HG02852 (cell line): ENCODE data around the gene FAM107A.

Source experiments
- ATAC-seq: cut with Tn5 transposase; IDR thresholded peaks from one replicate; pipeline ENCODE4 v1.9.1; 2021; ENCODE audit warnings: mild to moderate bottlenecking, moderate library complexity; ENCODE audit not compliant: unreplicated experiment

The FAM107A gene, protein sequence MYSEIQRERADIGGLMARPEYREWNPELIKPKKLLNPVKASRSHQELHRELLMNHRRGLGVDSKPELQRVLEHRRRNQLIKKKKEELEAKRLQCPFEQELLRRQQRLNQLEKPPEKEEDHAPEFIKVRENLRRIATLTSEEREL

DNA sequence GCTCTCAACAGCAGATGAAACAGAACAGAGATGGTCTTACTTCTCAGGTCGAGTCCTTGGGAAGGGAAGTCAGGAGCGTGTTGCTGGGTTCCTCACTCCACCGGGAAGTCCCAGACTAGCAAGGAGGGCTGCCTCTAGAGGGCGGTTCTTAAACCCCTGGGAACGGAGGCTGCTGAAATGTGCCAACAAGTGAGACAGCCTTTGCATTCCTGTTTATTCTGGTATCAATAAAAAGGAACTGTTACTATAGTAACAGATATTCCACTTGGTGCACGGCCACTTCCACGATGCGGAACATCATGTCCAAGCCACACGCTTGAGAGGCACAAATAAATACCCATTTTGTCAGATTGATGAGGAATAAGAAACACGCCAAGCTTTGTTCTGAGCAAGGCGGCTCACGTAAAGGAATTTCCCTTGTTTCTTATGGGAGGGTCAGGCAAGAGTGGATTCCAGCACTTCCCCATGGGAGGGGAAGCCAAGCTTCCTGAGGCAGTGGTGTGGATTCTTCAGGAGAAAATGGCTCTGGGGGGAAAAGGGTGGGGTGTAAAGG lies at the start of gene FAM107A:
FAM107A (minus strand) TSS at position 123 of the 553 bp plus-strand sequence. CDS start 7,531 bp downstream, outside the sequence.
- ATAC-seq: no peak

DNA sequence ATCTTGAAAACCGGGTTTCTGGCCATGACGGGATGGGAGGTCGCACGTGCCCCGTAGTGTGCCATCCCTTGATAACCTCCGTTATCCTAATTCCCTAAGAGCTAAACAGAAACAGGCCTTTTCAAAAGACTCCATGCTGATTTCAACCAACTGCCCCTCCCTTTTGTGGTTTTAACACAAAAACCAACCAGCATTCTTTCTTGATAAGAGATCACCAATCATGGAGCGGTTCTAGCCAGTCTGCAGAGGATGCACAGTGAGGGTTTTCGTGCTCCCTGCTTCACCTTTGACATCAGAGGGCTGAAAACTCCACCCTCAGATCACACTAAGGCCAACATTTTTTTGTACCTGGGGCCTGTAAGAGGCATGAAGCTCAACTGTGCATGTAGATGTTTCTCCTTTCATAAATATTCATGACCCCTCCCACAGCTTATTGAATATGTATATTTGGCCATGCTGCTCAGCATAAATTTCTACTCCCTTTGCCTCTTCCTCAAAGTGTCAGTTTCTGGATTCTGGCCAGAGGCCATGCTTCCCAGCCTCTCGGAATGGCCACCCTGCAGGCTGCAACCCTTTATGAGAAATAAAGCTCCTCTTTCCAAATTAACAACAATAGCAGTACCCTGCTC lies 48.1 kb upstream of the FAM107A start:
- ATAC-seq: no peak

DNA sequence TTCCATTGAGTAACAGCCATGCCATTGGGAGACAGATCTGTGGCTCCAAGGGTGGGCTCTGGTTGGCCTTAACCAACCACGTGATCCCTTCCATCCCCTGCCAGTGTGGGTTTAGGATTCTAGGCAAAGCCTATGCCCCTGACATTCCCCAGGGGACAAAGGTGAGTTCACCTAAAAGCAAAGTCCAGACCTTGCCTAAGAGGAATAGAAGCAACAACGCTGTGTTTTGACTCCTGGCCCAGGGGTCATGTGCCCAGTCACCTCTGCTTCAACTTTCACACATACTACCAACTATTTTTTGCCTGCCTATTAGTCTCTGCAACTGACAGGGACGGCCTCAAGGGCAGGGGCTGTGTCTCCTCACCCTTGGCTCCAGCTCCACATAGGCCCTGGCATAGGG lies 47.4 kb upstream of the FAM107A start:
- ATAC-seq: no peak

DNA sequence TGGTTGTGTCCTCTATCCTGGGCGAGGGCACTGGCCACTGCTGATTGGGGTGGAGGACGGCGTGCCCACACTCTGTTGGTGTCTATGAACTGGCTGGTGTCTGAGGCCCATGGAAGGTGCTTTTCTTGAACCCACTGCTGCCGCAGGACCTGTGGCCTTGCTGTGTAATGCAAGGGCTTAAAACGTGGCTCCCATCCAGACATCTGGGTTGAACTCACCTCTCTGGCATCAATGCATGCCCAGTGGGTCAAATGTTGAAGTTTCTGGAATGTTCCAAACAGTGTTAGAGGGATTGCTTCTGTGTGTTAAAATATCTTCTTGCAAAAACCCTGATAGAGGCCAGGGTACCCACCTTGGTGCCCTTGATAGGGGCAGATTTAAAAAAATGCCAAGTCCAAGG lies 46.8 kb upstream of the FAM107A start:
- no peak for ATAC-seq

DNA sequence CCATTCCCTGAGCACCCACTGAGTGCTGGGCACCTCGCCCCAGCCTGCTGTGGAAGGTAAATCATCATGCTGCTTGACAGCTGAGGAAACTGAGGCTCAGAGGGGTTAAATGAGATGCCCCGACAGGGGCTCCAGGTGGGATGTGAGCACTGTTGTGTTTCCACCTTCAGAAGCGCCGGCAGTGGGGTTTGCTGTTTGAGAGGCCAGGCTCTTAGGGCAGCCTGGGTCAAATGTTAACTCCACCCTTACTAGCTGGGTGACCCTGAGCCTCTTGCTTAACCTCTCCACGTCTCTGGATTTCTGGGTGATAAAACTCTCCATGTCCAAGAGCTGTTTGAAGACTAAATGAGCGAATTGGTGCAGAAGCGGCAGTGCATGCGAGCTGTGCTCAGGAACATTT lies 46.3 kb upstream of the FAM107A start:
- no peak for ATAC-seq

DNA sequence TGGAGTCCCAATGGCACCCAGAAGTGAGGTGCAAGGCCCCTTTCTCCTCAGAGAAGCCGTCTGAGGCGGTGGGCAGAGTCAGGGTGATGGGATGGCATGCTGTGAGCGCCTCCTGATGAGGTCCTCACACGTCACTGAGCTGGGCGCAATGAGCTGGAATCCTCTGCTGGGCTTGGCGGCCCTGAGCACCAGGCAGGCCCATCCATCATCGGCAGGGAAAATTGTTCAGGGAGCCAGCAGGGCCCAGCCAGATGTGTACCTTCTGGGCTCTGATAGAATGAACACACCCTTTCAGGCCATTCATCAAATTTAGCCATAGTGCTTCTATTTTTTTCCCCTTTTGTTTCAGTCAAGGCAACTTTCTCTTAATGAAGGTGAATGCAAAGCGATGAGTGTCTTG lies 45.7 kb upstream of the FAM107A start:
- ATAC-seq: no peak

DNA sequence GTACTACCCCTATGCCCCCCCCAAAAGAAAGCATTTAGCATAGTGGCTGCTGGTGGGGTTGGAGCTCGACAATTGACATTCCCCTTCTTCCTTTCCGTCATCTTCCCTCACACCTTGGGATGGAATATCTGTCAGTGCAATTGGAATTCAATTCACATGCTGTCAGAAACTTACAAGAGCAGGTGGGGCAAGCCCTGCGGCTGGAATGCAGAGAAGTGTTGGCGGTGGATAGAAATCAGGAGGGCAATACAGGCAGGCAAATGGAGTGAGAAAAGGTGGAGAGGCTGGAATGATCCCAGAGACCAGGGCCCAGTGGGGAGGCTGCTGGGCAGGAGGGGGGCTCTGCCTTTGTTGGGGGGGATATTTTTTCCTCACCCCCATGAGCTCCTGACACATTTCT lies 45.2 kb upstream of the FAM107A start:
- ATAC-seq: no peak

DNA sequence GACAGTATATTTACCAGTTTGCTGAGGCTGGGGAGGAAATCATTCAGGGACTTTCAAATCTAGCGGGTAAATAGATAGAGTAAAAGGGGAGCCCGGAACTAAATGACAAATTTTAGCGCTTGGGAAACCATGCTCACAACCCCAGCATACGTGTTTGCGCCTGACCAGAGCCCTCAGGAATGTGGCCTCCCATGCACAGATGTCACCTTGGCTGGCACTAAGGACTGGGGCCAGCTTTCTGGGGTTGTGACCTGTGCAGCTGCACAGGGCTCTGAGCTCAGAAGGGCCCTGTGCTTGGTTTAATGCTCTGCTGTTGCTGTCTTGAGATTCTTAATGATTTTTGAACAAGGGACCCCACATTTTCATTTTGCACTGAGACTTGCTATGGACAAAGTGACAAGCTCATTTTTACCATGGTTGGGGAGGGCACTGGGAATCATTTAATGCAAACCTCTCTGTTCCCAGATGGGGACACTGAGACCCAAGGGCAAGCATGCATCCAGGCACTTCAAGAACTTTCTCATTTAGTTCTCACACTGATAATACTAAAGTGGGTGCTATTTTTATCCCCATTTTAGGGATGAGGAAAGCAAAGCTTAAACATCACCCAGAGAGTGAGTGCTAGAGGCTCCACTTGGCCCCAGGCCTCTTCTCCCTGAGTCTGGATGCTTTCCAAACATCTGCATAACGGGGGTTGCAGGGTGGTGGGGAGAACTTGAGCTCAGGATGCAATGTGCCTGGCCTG lies 44.1 kb upstream of the FAM107A start:
- no peak for ATAC-seq

DNA sequence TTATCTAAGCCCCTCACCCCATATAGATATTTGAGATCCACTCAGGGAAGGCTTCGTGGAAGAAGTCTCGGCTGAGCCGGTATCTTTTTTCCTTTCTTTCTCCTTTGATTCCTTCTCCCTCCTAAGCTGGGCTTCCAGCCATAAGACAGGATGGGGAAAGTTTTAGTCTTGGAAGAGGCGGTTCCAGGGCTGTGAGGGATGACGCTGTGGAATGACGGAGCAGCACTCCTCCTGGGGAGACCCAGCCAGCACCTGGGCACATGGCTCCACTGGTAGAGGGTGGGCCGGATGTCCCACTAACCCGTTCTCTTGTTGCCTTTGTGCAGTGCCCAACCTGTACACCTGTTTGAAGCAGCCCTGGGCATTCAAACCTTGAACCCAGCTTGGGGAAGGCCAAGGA lies 43.2 kb upstream of the FAM107A start:
- ATAC-seq: no peak

DNA sequence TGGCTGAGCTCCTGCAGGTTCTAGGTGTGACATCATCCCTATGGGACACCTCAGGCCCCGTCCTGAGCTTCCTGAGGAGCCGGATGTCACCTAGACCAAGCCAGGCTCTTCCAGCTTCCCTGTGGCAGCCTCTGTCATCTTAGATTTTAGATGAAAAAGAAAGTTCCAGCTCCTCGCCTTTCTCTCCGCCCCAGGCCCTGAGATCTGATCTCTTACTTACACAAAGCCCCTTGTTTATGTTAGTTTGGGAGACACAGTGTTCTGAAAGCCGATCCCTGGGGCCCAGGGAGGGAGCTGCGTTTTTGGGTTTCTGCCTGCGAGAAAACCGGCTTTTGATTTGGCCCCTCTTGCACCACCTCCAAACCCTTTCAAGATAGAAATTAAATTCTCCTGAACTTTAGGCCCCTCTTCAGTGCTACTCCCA lies 40.2 kb upstream of the FAM107A start:
- ATAC-seq: no peak

DNA sequence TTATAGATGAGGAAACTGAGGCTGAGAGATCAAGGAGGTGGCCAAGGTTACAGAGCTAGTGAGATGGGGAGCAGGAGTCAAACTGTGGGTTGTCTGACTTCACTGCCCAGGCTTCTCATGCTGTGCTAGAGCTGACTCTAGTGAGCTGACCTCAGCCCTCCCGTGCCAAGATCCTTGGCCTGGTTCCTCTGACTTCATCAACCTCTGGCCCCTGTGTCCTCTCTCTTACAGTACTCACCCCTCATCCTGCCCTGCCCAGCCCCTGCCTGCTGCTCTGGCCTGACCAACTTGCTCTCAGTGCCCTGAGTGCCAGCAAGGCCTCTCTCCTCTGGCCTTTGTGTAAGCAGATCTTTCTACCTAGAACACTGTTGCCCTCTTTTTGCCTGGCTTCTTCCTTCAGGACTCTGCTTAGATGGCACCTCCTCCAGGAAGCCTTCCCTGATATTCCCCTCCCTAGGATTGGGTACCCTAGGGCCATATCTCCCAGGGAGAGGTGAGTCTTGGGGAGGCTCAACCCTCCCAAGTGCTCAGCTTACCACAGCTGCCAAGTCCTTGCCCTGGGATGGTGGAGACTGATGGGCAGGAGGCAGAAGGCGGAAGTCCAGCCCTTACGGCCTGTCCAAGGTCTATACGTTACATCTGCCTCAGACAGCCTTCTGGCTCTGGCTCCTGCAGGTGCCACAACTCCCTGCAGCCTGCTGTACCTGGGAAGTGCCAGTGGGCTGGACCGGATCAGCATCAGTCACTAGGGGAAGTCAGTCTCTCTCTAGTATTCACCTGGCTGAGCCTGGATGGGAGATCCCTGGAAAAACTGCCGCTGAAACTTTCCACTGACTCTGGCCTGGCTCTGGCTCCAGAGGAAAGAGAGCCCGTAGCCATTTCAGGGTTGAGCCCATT lies 36.3 kb upstream of the FAM107A start:
- ATAC-seq: no peak

DNA sequence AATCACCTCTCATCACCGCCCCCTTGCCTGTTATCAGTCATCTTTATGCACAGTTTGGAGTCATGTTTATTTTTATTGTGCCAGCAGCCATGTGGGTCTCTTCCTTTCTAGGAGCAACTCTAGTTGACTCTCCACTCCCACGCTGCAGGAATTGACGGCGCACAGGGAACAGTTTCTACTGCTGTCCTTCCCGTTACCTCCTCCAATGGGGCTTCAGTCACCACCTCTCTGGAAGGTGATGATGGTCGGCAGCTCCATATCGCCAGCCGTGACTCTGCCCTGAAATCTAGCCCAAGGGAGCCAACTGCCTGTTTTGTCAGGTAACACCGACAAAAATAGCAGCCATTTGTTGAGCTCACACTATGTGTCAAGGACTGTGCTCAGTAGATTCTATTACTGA lies 35.6 kb upstream of the FAM107A start:
- no peak for ATAC-seq

DNA sequence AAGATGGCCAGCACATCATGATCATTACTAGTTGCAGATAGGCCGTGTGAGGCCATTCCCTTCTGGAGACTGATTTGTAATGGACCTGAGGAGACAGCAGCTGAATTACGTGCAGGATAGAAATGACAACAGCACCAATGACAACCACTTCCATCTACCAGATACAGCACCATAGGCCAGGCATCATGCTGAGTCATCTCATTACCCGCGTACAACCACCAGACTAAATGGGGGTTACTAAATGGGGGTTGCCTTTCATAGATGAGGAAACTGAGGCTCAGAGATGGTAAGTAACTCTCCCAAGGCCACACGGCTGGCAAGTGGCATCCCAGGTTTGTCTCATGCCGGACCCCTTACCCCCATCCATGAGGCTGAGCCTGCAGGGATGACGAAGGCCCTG lies 32.8 kb upstream of the FAM107A start:
- ATAC-seq: no peak

DNA sequence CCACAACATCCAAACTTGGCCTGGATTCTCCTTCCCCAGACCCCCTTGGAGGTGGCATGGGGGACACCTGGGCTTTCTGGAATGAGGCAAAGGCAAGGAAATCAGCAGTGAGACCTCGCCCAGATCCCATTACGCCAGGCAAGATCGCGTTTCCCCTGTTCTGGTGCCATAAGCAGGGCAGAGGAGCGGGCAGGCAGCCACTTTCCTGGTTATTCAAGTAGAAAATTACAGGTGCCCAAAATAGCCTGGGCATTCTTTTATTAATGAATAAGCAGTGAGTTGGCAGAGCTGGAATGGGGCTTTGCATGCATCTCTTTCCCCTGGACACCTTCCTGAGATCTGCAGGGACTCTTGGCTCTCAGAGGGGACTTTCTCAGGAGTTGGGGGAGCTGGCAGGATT lies 31.5 kb upstream of the FAM107A start:
- ATAC-seq: no peak

DNA sequence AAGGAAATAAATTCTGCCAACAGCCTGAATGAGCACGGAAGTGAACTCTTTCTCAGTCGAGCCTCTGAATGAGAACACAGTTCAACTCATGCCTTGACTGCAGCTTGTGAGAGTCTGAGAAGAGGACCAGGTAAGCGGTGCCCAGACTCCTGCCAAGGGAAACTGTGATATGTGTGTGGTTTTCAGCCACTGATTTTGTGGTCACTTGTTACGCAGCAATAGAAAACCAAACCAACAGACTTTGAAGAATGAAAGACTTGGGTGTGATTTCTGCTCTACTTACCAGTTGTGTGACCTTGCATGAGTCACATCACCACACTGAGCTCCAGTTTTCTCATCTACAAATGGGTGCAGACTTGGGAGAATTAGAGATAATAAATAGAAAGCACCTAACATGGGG lies 30.6 kb upstream of the FAM107A start:
- no peak for ATAC-seq

DNA sequence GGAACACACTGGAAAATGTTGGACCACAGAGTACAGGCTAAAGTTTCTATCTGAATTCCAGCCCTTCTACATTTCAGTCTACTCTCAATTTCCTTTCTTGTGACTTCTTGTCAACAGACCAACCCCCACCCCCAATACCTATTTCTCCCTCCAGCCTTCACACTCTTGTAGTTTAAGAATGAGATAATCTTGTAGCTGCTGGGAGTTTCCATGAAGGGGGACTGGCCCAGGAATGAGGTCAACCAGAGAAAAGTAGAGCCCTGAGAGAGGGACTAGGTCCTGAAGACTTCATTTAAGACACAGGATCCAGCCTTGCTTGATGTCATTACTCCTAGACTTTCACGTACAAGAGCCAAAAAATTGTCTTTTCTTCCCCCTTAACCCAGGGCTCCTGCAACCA lies 29.5 kb upstream of the FAM107A start:
- no peak for ATAC-seq

DNA sequence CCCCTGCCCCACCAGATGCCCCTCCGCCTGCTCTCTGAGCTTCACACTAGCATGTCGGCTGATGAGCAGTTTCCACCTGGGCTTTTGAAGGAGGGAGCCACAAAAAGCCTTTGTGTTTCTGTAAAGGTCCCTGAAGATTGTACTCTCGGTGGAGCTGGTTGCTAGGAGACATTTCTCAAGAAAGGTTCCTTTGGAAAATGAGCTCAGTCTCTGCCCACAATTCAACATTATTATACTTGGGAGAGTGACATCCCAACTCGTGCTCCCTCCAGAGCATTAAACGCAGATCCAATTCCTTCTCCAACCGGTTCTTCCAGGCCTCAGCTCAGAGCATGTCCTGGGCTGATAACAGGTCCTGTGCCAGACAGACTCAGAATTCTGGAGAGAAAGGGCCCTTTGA lies 26.8 kb upstream of the FAM107A start:
- ATAC-seq: no peak

DNA sequence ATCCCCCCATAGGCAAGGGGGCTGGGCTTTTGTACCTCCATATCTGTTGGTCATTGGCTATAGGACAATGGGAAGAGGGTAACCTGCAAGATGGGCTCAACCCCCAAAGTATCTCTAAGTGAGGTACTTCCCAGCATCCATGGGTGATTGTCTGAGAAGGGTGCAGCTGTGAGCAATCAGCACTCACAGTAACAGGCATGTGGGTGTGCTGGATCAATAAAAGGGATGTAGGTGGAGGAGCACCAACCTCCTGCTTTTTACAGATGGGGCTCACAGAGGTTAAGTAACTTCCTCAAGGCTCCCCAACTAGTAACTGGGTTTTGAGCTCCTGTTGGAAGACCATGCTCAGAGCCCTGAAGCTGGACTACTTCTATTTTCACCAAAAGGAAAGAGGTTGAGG lies 26.4 kb upstream of the FAM107A start:
- no peak for ATAC-seq

DNA sequence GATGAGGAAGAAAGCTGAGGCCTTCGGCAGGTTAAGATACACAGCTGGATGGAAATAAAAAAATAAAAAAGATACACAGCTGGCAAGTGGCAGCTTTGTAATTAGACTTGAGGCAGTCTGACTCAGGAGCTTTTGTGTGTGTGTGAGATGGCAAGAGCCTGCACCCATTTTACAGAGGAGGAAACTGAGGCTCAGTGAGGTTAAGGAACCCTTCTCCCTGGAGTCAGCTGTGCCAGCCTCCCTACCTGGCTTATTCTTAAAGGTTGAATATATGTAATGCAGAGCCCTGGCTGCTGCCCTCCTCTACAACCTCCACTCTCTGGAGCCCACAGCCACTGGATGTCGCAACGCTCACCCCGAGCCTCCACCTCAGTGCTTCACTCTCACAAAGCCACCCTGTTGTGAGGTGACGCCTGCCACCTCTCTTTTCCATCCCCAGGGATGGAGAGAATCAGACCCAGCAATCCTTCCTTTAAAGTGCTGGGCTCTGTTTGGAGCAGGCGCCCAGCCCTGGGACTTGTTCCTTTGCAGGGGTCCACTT lies 20.6 kb upstream of the FAM107A start:
- no peak for ATAC-seq

DNA sequence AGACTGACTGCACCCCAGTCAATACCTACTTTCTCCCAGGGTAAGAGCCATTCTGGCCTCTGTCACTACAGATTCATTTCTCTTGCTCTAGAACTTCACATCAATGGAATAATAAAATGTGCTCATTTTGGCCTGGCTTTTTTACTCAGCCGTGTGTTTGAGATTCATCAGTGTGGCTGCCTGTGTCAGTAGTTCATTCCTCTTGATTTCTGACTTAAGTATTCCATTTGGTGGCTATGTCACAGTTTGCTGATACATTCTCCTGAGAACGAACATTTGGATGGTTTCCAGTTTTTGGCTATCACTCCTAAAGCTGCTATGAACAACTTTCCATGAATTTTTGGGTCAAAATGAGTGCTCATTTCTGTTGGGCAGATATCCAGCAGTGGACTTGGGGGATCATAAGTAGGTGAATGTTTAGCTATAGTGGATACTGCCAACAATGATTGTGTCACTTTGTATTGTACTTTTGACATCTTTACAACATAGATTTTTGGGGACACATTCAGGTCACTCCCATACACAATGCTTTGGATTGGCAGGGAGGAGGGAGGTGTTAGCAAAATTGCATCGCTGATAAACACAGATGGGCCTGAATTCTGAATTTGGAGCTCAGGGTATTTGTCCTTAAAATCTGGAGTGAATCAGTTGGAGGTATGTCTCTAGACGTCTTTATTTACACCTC lies 19.8 kb upstream of the FAM107A start:
- no peak for ATAC-seq
